HepG2 (cell line): ENCODE measurements around the gene PTPMT1. TPM values are rescaled to one million over a fixed set of nuclear protein-coding genes. Genes with fewer than 3 reads are reported as not detected.

ENCODE experiments used
- MAZ ChIP-seq, 2 experiments: sonication (generic) in 1 of 2; formaldehyde crosslinking in 1 of 2; IDR thresholded peaks; 2 replicates each; pipeline versions ENCODE4 v1.5.0 to v1.6.1; 2012 to 2020; ENCODE audit warnings: low read depth in 2 of 2, mild to moderate bottlenecking in 2 of 2, borderline replicate concordance in 1 of 2, improper control_type of control experiment in 1 of 2, low read length in 1 of 2, missing genetic modification reagents in 1 of 2, moderate library complexity in 1 of 2
- PAWR ChIP-seq: sonication (generic); formaldehyde crosslinking; IDR thresholded peaks from 2 replicates; pipeline ENCODE4 v1.4.0; 2020; ENCODE audit warnings: missing genetic modification reagents, mild to moderate bottlenecking, borderline replicate concordance
- RBM39 ChIP-seq: fragments of 200-400 bp; formaldehyde crosslinking; IDR thresholded peaks from one replicate; pipeline ENCODE4 v1.6.1; 2018; ENCODE audit warnings: antibody characterized with exemption, mild to moderate bottlenecking, low read depth, low read length; ENCODE audit not compliant: poor library complexity, severe bottlenecking
- U2AF1 ChIP-seq: fragments of 200-400 bp; formaldehyde crosslinking; optimal IDR thresholded peaks from 2 replicates; pipeline ENCODE3; 2017; ENCODE audit warnings: mild to moderate bottlenecking, low read depth, low read length
- polyA plus RNA-seq, 8 experiments: library from polyadenylated mRNA; depleted of rRNA in 3 of 8; stranded (reverse) in 7 of 8; unstranded in 1 of 8; fragments of >200 nt; fragmentation: Illumina TruSeq in 4 of 8; extraction: Trizol in 4 of 8; gene quantifications; 2 replicates each; pipeline versions ENCODE4 v1.2.1 to v1.2.3, GENCODE V29; 2011 to 2016; ENCODE audit warnings: low read depth in 4 of 8, missing spikeins in 1 of 8, mixed read lengths in 1 of 8; ENCODE audit not compliant: insufficient read depth in 1 of 8
- total RNA-seq, 5 experiments: library from RNA; depleted of rRNA; stranded (reverse); fragments of >200 nt; fragmentation: Illumina TruSeq; extraction: Trizol; gene quantifications; 2 replicates each; pipeline ENCODE4 v1.2.3, GENCODE V29; 2016; ENCODE audit warnings: low read depth in 1 of 5
- TF ChIP-seq, protein P1 (sequence below): sonication (generic); formaldehyde crosslinking; IDR thresholded peaks from 2 replicates; pipeline ENCODE4 v1.4.0; 2020; ENCODE audit warnings: missing genetic modification reagents, borderline replicate concordance
- TF ChIP-seq, protein P2 (sequence below): sonication (generic); formaldehyde crosslinking; IDR thresholded peaks from 2 replicates; pipeline ENCODE4 v1.4.0; 2020; ENCODE audit warnings: low read depth, mild to moderate bottlenecking, missing genetic modification reagents
- TF ChIP-seq, protein P3 (sequence below): sonication (generic); formaldehyde crosslinking; IDR thresholded peaks from 2 replicates; pipeline ENCODE4 v1.9.0; 2021; ENCODE audit warnings: missing genetic modification reagents, mild to moderate bottlenecking, borderline replicate concordance

PTPMT1 gene
- total and polyA plus RNA-seq, 2 of the 13 experiments (the other 11 are each of a cell fraction or from before 2014, with no cell fraction given) = 55.6 to 129 TPM

DNA sequence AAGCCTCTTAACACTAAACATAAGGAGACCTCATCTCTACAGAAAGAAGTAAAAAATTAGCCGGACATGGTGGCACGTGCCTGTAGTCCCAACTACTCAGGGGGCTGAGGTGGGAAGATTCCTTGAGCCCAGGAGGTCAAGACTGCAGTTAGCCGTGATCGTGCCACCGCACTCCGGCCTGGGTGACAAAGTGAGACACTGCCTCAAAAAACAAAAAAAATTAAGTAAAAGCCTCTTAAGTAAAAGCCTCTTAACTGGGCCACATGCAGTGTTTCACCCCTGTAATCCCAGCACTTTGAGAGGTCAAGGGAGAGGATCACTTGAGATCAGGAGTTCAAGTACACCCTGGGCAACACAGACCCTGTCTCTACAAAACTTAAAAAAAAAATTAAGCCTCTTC lies 38.2 kb upstream of the PTPMT1 start (continued):
- TF ChIP-seq, protein P1, sequence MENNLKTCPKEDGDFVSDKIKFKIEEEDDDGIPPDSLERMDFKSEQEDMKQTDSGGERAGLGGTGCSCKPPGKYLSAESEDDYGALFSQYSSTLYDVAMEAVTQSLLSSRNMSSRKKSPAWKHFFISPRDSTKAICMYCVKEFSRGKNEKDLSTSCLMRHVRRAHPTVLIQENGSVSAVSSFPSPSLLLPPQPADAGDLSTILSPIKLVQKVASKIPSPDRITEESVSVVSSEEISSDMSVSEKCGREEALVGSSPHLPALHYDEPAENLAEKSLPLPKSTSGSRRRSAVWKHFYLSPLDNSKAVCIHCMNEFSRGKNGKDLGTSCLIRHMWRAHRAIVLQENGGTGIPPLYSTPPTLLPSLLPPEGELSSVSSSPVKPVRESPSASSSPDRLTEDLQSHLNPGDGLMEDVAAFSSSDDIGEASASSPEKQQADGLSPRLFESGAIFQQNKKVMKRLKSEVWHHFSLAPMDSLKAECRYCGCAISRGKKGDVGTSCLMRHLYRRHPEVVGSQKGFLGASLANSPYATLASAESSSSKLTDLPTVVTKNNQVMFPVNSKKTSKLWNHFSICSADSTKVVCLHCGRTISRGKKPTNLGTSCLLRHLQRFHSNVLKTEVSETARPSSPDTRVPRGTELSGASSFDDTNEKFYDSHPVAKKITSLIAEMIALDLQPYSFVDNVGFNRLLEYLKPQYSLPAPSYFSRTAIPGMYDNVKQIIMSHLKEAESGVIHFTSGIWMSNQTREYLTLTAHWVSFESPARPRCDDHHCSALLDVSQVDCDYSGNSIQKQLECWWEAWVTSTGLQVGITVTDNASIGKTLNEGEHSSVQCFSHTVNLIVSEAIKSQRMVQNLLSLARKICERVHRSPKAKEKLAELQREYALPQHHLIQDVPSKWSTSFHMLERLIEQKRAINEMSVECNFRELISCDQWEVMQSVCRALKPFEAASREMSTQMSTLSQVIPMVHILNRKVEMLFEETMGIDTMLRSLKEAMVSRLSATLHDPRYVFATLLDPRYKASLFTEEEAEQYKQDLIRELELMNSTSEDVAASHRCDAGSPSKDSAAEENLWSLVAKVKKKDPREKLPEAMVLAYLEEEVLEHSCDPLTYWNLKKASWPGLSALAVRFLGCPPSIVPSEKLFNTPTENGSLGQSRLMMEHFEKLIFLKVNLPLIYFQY (CRISPR knock-in tag) = no peak
- TF ChIP-seq PAWR (no peak), U2AF1 (no peak), RBM39 (no peak), MAZ (IDR thresholded peaks at IDR 0.05; ENCODE audit: borderline replicate concordance, low read depth, low read length) (no peak), MAZ (CRISPR knock-in tag; IDR thresholded peaks at IDR 0.05; ENCODE audit: low read depth) (no peak)
- TF ChIP-seq, protein P2, sequence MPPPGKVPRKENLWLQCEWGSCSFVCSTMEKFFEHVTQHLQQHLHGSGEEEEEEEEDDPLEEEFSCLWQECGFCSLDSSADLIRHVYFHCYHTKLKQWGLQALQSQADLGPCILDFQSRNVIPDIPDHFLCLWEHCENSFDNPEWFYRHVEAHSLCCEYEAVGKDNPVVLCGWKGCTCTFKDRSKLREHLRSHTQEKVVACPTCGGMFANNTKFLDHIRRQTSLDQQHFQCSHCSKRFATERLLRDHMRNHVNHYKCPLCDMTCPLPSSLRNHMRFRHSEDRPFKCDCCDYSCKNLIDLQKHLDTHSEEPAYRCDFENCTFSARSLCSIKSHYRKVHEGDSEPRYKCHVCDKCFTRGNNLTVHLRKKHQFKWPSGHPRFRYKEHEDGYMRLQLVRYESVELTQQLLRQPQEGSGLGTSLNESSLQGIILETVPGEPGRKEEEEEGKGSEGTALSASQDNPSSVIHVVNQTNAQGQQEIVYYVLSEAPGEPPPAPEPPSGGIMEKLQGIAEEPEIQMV (CRISPR knock-in tag) = no peak
- TF ChIP-seq, protein P3, sequence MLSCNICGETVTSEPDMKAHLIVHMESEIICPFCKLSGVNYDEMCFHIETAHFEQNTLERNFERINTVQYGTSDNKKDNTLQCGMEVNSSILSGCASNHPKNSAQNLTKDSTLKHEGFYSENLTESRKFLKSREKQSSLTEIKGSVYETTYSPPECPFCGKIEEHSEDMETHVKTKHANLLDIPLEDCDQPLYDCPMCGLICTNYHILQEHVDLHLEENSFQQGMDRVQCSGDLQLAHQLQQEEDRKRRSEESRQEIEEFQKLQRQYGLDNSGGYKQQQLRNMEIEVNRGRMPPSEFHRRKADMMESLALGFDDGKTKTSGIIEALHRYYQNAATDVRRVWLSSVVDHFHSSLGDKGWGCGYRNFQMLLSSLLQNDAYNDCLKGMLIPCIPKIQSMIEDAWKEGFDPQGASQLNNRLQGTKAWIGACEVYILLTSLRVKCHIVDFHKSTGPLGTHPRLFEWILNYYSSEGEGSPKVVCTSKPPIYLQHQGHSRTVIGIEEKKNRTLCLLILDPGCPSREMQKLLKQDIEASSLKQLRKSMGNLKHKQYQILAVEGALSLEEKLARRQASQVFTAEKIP (CRISPR knock-in tag) = no peak
